ENCODE measurements around the gene OR8S1. TPM values are rescaled to one million over a fixed set of nuclear protein-coding genes. Genes with fewer than 3 reads are reported as not detected.
"Not testable (repeated sequence)": the region's sequence is repeated elsewhere in the genome, so short reads cannot be mapped to it uniquely, and the experiment has no call there.

OR8S1 gene
- polyA plus RNA-seq, 1 of the 3 experiments (the other 2 are of a cell fraction), result not detected

DNA sequence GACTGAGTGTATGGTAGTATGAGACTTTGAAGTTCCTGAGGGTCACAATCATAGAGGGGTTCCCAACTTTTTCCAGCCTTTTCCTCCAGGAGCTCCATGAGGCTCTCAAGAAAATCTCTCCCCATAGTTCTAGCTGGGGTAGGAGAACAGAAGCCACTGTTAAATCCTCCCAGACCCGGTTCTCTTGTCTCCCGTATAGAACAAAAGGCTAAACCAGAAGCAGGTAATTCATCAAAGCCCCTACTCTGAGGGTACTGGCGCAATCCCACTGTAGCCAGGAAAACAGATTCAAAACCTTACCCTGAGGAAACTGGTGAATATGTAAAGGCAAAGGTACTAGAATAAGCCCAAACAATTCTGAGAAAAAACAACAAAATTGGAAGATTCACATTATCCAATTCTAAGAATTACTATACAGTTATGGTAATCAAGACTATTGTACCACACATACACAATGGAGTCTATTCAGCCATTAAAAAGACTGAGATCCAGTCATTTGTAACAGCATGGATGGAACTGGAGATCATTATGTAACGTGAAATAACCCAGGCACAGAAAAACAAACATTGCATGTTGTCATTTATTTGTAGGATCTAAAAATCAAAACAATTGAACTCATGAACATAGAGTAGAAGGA is 20.5 kb downstream of the OR8S1 start:
- 6% methylated on average over 4 of the region's 4 CpGs for WGBS (ENCODE audit: low lambda C conversion rate)
- ChIA-PET CTCF (interaction anchor here (0.7 kb wide), 2 partner anchors 72 to 87 kb away, joined by 3 read pairs; no protein-coding TSS in a partner anchor), POLR2A (no interaction called here)
- Histone ChIP-seq H3K9ac (no peak overlapping the region), H3K27ac (ENCODE audit: low read depth in 2 of 2, low read length in 1 of 2) (no peak overlapping the region), H3K36me3 (replicated peaks in 1 of 2; ENCODE audit: control insufficient read depth in 1 of 2, insufficient read depth in 2 of 2, low read length in 1 of 2) (no peaks in the 10 kb centered on the region), H3K79me2 (ENCODE audit: insufficient read depth) (no peaks in the 10 kb centered on the region), H3K9me3 (no peaks in the 10 kb centered on the region), H3K9me2 (no peaks in the 10 kb centered on the region), H3K4me1 (ENCODE audit: control insufficient read depth in 1 of 2, insufficient read depth in 2 of 2, low read depth in 1 of 2, low read length in 1 of 2) (no peaks in the 10 kb centered on the region), H3K27me3 (ENCODE audit: insufficient read depth) (peaks cover 7% of the 10 kb centered on the region), H3F3A (replicated peaks; ENCODE audit: insufficient read depth) (no peaks in the 10 kb centered on the region), H3K4me3 (ENCODE audit: low read depth in 2 of 2, low read length in 1 of 2) (no peak overlapping the region), H4K20me1 (ENCODE audit: insufficient read depth) (no peaks in the 10 kb centered on the region), H2AFZ (ENCODE audit: low read depth) (no peak overlapping the region), H3K4me2 (no peak overlapping the region)
- DNase-seq, result no peak
- no peak for TF ChIP-seq FOSL2 (IDR thresholded peaks at IDR 0.05; ENCODE audit: borderline replicate concordance, low read depth)
- TF ChIP-seq MXI1 (IDR thresholded peaks at IDR 0.05; ENCODE audit: low read depth, low read length), result no peak

GRCh38 chr12:48547012-48547411 is 21.6 kb downstream of the OR8S1 start:
- POLR2A ChIA-PET; H2AFZ ChIP-seq (ENCODE audit: low read depth); H3K36me3 ChIP-seq (replicated peaks in 1 of 2; ENCODE audit: control insufficient read depth in 1 of 2, insufficient read depth in 2 of 2, low read length in 1 of 2); H3K27me3 ChIP-seq (ENCODE audit: insufficient read depth); H3F3A ChIP-seq (replicated peaks; ENCODE audit: insufficient read depth); H3K9me2 ChIP-seq; H3K9me3 ChIP-seq; H3K27ac ChIP-seq (ENCODE audit: low read depth in 2 of 2, low read length in 1 of 2); H4K20me1 ChIP-seq (ENCODE audit: insufficient read depth); H3K9ac ChIP-seq; H3K79me2 ChIP-seq (ENCODE audit: insufficient read depth); H3K4me3 ChIP-seq (ENCODE audit: low read depth in 2 of 2, low read length in 1 of 2); H3K4me1 ChIP-seq (ENCODE audit: control insufficient read depth in 1 of 2, insufficient read depth in 2 of 2, low read depth in 1 of 2, low read length in 1 of 2); H3K4me2 ChIP-seq; DNase-seq: not testable (repeated sequence)
- CTCF ChIA-PET, result interaction anchor here (0.7 kb wide), 1 partner anchor 86 kb away, joined by 3 read pairs; no protein-coding TSS in a partner anchor
- 49% methylated on average over 2 of the region's 3 CpGs for WGBS (ENCODE audit: low lambda C conversion rate)

DNA sequence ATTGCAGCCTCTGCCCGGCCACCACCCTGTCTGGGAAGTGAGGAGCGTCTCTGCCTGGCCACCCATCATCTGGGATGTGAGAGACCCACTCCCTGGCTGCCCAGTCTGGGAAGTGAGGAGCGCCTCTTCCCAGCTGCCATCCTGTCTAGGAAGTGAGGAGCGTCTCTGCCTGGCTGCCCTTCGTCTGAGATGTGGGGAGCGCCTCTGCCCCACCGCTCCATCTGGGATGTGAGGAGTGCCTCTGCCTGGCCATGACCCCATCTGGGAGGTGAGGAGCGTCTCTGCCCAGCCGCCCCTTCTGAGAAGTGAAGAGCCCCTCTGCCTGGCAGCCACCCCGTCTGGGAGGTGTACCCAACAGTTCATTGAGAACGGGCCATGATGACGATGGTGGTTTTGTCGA is 26.2 kb downstream of the OR8S1 start:
- WGBS (ENCODE audit: low lambda C conversion rate), result 32% methylated on average over 6 of the region's 13 CpGs
- H3K27ac ChIP-seq (ENCODE audit: low read depth in 2 of 2, low read length in 1 of 2); H3K9me3 ChIP-seq; H2AFZ ChIP-seq (ENCODE audit: low read depth); H3K27me3 ChIP-seq (ENCODE audit: insufficient read depth); CTCF ChIA-PET; H3K9me2 ChIP-seq; POLR2A ChIA-PET; H3K4me3 ChIP-seq (ENCODE audit: low read depth in 2 of 2, low read length in 1 of 2); H3K4me2 ChIP-seq; DNase-seq; H3K36me3 ChIP-seq (replicated peaks in 1 of 2; ENCODE audit: control insufficient read depth in 1 of 2, insufficient read depth in 2 of 2, low read length in 1 of 2); H3F3A ChIP-seq (replicated peaks; ENCODE audit: insufficient read depth); H4K20me1 ChIP-seq (ENCODE audit: insufficient read depth); H3K9ac ChIP-seq; H3K4me1 ChIP-seq (ENCODE audit: control insufficient read depth in 1 of 2, insufficient read depth in 2 of 2, low read depth in 1 of 2, low read length in 1 of 2); H3K79me2 ChIP-seq (ENCODE audit: insufficient read depth): not testable (repeated sequence)

- H3K27ac ChIP-seq (ENCODE audit: low read depth in 2 of 2, low read length in 1 of 2); H3K79me2 ChIP-seq (ENCODE audit: insufficient read depth); H3K9me2 ChIP-seq; H3K36me3 ChIP-seq (replicated peaks in 1 of 2; ENCODE audit: control insufficient read depth in 1 of 2, insufficient read depth in 2 of 2, low read length in 1 of 2); H4K20me1 ChIP-seq (ENCODE audit: insufficient read depth); H3K4me1 ChIP-seq (ENCODE audit: control insufficient read depth in 1 of 2, insufficient read depth in 2 of 2, low read depth in 1 of 2, low read length in 1 of 2); POLR2A ChIA-PET; CTCF ChIA-PET; DNase-seq; H3F3A ChIP-seq (replicated peaks; ENCODE audit: insufficient read depth); H3K9me3 ChIP-seq; H2AFZ ChIP-seq (ENCODE audit: low read depth); H3K4me2 ChIP-seq; H3K27me3 ChIP-seq (ENCODE audit: insufficient read depth); H3K9ac ChIP-seq; H3K4me3 ChIP-seq (ENCODE audit: low read depth in 2 of 2, low read length in 1 of 2): not testable (repeated sequence)
- 0% methylated on average over 5 of the region's 11 CpGs for WGBS (ENCODE audit: low lambda C conversion rate)
Observed at GRCh38 chr12:48553666-48554343, 28.4 kb downstream of the OR8S1 start.
